ENCODE results near the gene FPR3.

Gene FPR3

GRCh38 chr19:51761696-51762095 lies 33.3 kb upstream of the FPR3 start:
- Histone ChIP-seq H3K4me3 (ENCODE audit: insufficient read depth, low read length, poor library complexity, severe bottlenecking) (no peak overlapping the region), H3K9me2 (replicated peaks; ENCODE audit: insufficient read depth, low read length) (no peaks in the 10 kb centered on the region), H2AFZ (ENCODE audit: low read depth, low read length, severe bottlenecking) (no peak overlapping the region), H3K9ac (ENCODE audit: low read length) (no peak overlapping the region), H3K9me3 (ENCODE audit: insufficient read depth, low read length) (no peaks in the 10 kb centered on the region), H4K20me1 (ENCODE audit: low read depth, low read length) (no peaks in the 10 kb centered on the region), H3K79me2 (ENCODE audit: insufficient read depth, low read length) (no peaks in the 10 kb centered on the region), H3K27ac (ENCODE audit: low read depth, low read length) (no peak overlapping the region), H3K4me2 (ENCODE audit: low read depth, low read length, poor library complexity, severe bottlenecking) (no peak overlapping the region), H3K36me3 (ENCODE audit: low read length) (no peaks in the 10 kb centered on the region), H3K27me3 (ENCODE audit: low read length) (no peaks in the 10 kb centered on the region), H3F3A (ENCODE audit: insufficient read depth) (no peaks in the 10 kb centered on the region)
- TF ChIP-seq EZH2phosphoT487 (conservative IDR thresholded peaks at IDR 0.05; ENCODE audit: low read length) (no peak), CTCF (IDR thresholded peaks at IDR 0.05; ENCODE audit: insufficient read depth, low read length, poor library complexity, severe bottlenecking) (no peak)

GRCh38 chr19:51765086-51765485 lies 29.9 kb upstream of the FPR3 start:
- Histone ChIP-seq H3K27ac (ENCODE audit: low read depth, low read length) (no peak overlapping the region), H3K9me2 (replicated peaks; ENCODE audit: insufficient read depth, low read length) (no peaks in the 10 kb centered on the region), H3K36me3 (ENCODE audit: low read length) (no peaks in the 10 kb centered on the region), H2AFZ (ENCODE audit: low read depth, low read length, severe bottlenecking) (no peak overlapping the region), H3K9ac (ENCODE audit: low read length) (no peak overlapping the region), H3K4me3 (ENCODE audit: insufficient read depth, low read length, poor library complexity, severe bottlenecking) (no peak overlapping the region), H3K27me3 (ENCODE audit: low read length) (no peaks in the 10 kb centered on the region), H4K20me1 (ENCODE audit: low read depth, low read length) (no peaks in the 10 kb centered on the region), H3F3A (ENCODE audit: insufficient read depth) (no peaks in the 10 kb centered on the region), H3K4me2 (ENCODE audit: low read depth, low read length, poor library complexity, severe bottlenecking) (no peak overlapping the region), H3K79me2 (ENCODE audit: insufficient read depth, low read length) (no peaks in the 10 kb centered on the region), H3K9me3 (ENCODE audit: insufficient read depth, low read length) (no peaks in the 10 kb centered on the region)
- TF ChIP-seq CTCF (IDR thresholded peaks at IDR 0.05; ENCODE audit: insufficient read depth, low read length, poor library complexity, severe bottlenecking) (no peak), EZH2phosphoT487 (conservative IDR thresholded peaks at IDR 0.05; ENCODE audit: low read length) (no peak)

GRCh38 chr19:51766461-51766860 lies 28.5 kb upstream of the FPR3 start:
- Histone ChIP-seq H3K9me3 (ENCODE audit: insufficient read depth, low read length) (no peaks in the 10 kb centered on the region), H3F3A (ENCODE audit: insufficient read depth) (no peaks in the 10 kb centered on the region), H3K27ac (ENCODE audit: low read depth, low read length) (no peak overlapping the region), H4K20me1 (ENCODE audit: low read depth, low read length) (no peaks in the 10 kb centered on the region), H3K4me3 (ENCODE audit: insufficient read depth, low read length, poor library complexity, severe bottlenecking) (no peak overlapping the region), H3K79me2 (ENCODE audit: insufficient read depth, low read length) (no peaks in the 10 kb centered on the region), H3K9me2 (replicated peaks; ENCODE audit: insufficient read depth, low read length) (no peaks in the 10 kb centered on the region), H3K9ac (ENCODE audit: low read length) (no peak overlapping the region), H2AFZ (ENCODE audit: low read depth, low read length, severe bottlenecking) (no peak overlapping the region), H3K27me3 (ENCODE audit: low read length) (no peaks in the 10 kb centered on the region), H3K36me3 (ENCODE audit: low read length) (no peaks in the 10 kb centered on the region), H3K4me2 (ENCODE audit: low read depth, low read length, poor library complexity, severe bottlenecking) (no peak overlapping the region)
- no peak for TF ChIP-seq CTCF (IDR thresholded peaks at IDR 0.05; ENCODE audit: insufficient read depth, low read length, poor library complexity, severe bottlenecking)
- TF ChIP-seq EZH2phosphoT487 (conservative IDR thresholded peaks at IDR 0.05; ENCODE audit: low read length): no peak
